ENCODE measurements around the gene QKI.
A peak's percentile ranks its signal among the peaks of the same experiment; 100 is the strongest.

The QKI gene

GRCh38 chr6:163398115-163398514, 16.4 kb upstream of the QKI start:
- FAIRE-seq (no peak), DNase-seq (ENCODE audit: insufficient read length, low spot score) (no peak)
- TF ChIP-seq POLR2AphosphoS5 (IDR thresholded peaks at IDR 0.05; ENCODE audit: low read depth, low read length) (no peak), POU2F2 (IDR thresholded peaks at IDR 0.05; ENCODE audit: low read depth, low read length) (no peak), PAX5 (IDR thresholded peaks at IDR 0.05; ENCODE audit: insufficient read depth, low read length, severe bottlenecking) (no peak), TAF1 (IDR thresholded peaks at IDR 0.05; ENCODE audit: low read depth, low read length) (no peak), SPI1 (IDR thresholded peaks at IDR 0.05; ENCODE audit: low read depth, low read length) (no peak), POLR2A (IDR thresholded peaks at IDR 0.05; ENCODE audit: low read depth, low read length) (no peak)

DNA sequence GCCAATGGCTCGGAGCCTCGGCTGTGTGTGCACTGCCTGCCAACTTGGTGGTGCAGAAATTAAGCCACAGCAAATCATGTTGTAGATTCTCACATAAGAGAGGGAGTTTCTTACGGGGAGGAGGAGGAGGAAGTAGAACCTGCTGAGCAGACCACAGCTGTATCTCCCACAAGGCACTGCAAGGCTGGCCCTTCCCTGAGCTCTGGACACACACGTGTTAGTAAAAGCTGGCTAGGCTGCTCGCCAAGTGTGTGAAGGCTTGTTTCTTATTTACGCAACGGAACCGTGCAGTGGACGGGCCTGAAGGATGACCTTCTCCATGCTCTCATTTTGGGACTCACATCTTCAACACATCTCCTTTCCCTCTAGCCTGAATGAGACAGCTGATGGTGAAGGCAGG, 15.7 kb upstream of the QKI start:
- TF ChIP-seq SPI1 (IDR thresholded peaks at IDR 0.05; ENCODE audit: low read depth, low read length), result no peak
- TF ChIP-seq TAF1 (IDR thresholded peaks at IDR 0.05; ENCODE audit: low read depth, low read length), result no peak
- no peak for TF ChIP-seq POU2F2 (IDR thresholded peaks at IDR 0.05; ENCODE audit: low read depth, low read length)
- no peak for TF ChIP-seq POLR2A (IDR thresholded peaks at IDR 0.05; ENCODE audit: low read depth, low read length)
- TF ChIP-seq PAX5 (IDR thresholded peaks at IDR 0.05; ENCODE audit: insufficient read depth, low read length, severe bottlenecking), result no peak
- TF ChIP-seq POLR2AphosphoS5 (IDR thresholded peaks at IDR 0.05; ENCODE audit: low read depth, low read length), result no peak
- DNase-seq (ENCODE audit: insufficient read length, low spot score) (no peak), FAIRE-seq (no peak)

DNA sequence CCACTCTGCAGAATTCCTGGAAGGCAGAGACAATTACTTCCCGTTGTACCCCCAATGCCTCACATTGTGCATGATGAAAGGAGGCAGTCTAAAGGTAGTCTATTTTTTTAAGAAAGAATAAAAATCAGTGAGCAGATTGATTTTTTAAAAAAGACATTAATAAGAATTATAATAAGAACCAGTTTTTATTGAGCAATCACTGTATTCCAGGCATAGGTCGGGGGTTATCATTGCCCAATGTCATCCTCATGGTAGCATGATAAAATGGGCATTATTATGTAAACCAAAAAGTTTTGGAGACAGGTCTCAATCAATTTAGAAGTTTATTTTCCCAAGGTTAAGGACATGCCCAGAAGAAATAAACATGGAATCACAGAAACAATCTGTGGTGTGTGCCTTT, 14.0 kb upstream of the QKI start:
- FAIRE-seq (no peak), DNase-seq (ENCODE audit: insufficient read length, low spot score) (no peak)
- TF ChIP-seq TAF1 (IDR thresholded peaks at IDR 0.05; ENCODE audit: low read depth, low read length) (no peak), PAX5 (IDR thresholded peaks at IDR 0.05; ENCODE audit: insufficient read depth, low read length, severe bottlenecking) (no peak), POU2F2 (IDR thresholded peaks at IDR 0.05; ENCODE audit: low read depth, low read length) (no peak), POLR2A (IDR thresholded peaks at IDR 0.05; ENCODE audit: low read depth, low read length) (no peak), POLR2AphosphoS5 (IDR thresholded peaks at IDR 0.05; ENCODE audit: low read depth, low read length) (no peak), SPI1 (IDR thresholded peaks at IDR 0.05; ENCODE audit: low read depth, low read length) (no peak)

- no peak for TF ChIP-seq PAX5 (IDR thresholded peaks at IDR 0.05; ENCODE audit: insufficient read depth, low read length, severe bottlenecking)
- TF ChIP-seq POLR2A (IDR thresholded peaks at IDR 0.05; ENCODE audit: low read depth, low read length), result no peak
- no peak for FAIRE-seq
- no peak for DNase-seq (ENCODE audit: insufficient read length, low spot score)
Observed at GRCh38 chr6:163401039-163401885, 13.3 kb upstream of the QKI start.

GRCh38 chr6:163402616-163403015, 11.9 kb upstream of the QKI start:
- FAIRE-seq, result no peak
- TF ChIP-seq TAF1 (IDR thresholded peaks at IDR 0.05; ENCODE audit: low read depth, low read length) (no peak), POU2F2 (IDR thresholded peaks at IDR 0.05; ENCODE audit: low read depth, low read length) (no peak), PAX5 (IDR thresholded peaks at IDR 0.05; ENCODE audit: insufficient read depth, low read length, severe bottlenecking) (no peak), POLR2A (IDR thresholded peaks at IDR 0.05; ENCODE audit: low read depth, low read length) (no peak), SPI1 (IDR thresholded peaks at IDR 0.05; ENCODE audit: low read depth, low read length) (no peak), POLR2AphosphoS5 (IDR thresholded peaks at IDR 0.05; ENCODE audit: low read depth, low read length) (no peak)
- DNase-seq (ENCODE audit: insufficient read length, low spot score), result no peak

GRCh38 chr6:163404825-163405265, 9.7 kb upstream of the QKI start:
- no peak for DNase-seq (ENCODE audit: insufficient read length, low spot score)
- TF ChIP-seq POLR2A (IDR thresholded peaks at IDR 0.05; ENCODE audit: low read depth, low read length) (no peak), POLR2AphosphoS5 (IDR thresholded peaks at IDR 0.05; ENCODE audit: low read depth, low read length) (no peak), TAF1 (IDR thresholded peaks at IDR 0.05; ENCODE audit: low read depth, low read length) (no peak)
- no peak for FAIRE-seq

GRCh38 chr6:163405412-163406309, 8.9 kb upstream of the QKI start:
- FAIRE-seq (peak; percentile 83), DNase-seq (ENCODE audit: insufficient read length, low spot score) (no peak)
- TF ChIP-seq SPI1 (IDR thresholded peaks at IDR 0.05; ENCODE audit: low read depth, low read length), result peak; percentile 65
- no peak for TF ChIP-seq POLR2A (IDR thresholded peaks at IDR 0.05; ENCODE audit: low read depth, low read length)
- TF ChIP-seq POU2F2 (IDR thresholded peaks at IDR 0.05; ENCODE audit: low read depth, low read length), result no peak
- no peak for TF ChIP-seq POLR2AphosphoS5 (IDR thresholded peaks at IDR 0.05; ENCODE audit: low read depth, low read length)
- no peak for TF ChIP-seq PAX5 (IDR thresholded peaks at IDR 0.05; ENCODE audit: insufficient read depth, low read length, severe bottlenecking)
- 0 out of 2 replicates have a peak, but pooled peaks have one; percentile 38 for TF ChIP-seq TAF1 (IDR thresholded peaks at IDR 0.05; ENCODE audit: low read depth, low read length)

DNA sequence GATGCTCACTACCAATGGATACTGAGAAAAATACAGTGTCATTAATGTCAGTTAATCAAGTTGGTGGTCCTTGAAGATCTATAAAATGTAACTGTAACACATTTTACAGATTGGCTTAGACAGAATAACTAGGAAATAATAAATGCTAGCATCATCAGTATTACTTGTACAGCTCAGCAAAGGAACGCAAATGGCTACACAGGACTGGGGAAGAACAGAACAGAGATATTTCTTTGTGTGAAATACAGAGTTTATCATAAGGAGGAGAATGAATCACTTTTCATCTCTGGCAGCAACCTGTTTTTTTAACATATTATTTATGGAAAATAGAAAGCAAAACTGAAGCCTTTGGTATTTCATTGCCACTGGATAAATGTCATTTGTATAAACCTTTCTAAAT, 8.2 kb upstream of the QKI start:
- no peak for TF ChIP-seq TAF1 (IDR thresholded peaks at IDR 0.05; ENCODE audit: low read depth, low read length)
- FAIRE-seq (no peak), DNase-seq (ENCODE audit: insufficient read length, low spot score) (no peak)

DNA sequence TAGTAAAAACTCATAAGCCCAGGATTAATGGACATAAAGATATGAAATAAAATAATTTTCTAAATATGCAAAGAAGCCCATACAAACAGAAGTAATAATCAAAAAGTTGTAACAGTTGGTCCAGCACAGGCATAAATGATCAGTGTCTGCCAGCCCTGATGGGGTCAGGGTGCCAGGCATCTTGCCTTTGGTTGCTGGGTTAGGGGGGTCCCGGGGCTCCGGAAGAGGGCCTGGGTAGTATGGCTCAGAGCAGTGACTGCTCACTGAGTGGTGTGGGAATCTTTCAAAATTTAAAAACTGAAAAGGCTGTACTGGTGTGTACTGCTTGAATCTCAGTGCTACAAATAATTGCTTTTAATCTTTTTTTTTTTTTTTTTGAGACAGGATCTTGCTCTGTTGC, 7.7 kb upstream of the QKI start:
- FAIRE-seq, result no peak
- TF ChIP-seq POLR2A (IDR thresholded peaks at IDR 0.05; ENCODE audit: low read depth, low read length) (no peak), SPI1 (IDR thresholded peaks at IDR 0.05; ENCODE audit: low read depth, low read length) (no peak), PAX5 (IDR thresholded peaks at IDR 0.05; ENCODE audit: insufficient read depth, low read length, severe bottlenecking) (no peak), POLR2AphosphoS5 (IDR thresholded peaks at IDR 0.05; ENCODE audit: low read depth, low read length) (no peak), TAF1 (IDR thresholded peaks at IDR 0.05; ENCODE audit: low read depth, low read length) (no peak), POU2F2 (IDR thresholded peaks at IDR 0.05; ENCODE audit: low read depth, low read length) (no peak)
- DNase-seq (ENCODE audit: insufficient read length, low spot score), result no peak

All from GM12891 (cell line).